Activated naive CD8-positive, alpha-beta T cell (primary cell): Measurements from ENCODE around the gene ZNF709.
"Not testable (repeated sequence)": the region's sequence is repeated elsewhere in the genome, so short reads cannot be mapped to it uniquely, and the experiment has no call there.

Experiments used
- H3K27ac Mint-ChIP-seq: one replicate; pipeline ENCODE4 v1.8.0; 2021; ENCODE audit warnings: mixed read lengths
- H3K27me3 Mint-ChIP-seq: one replicate; pipeline ENCODE4 v1.8.0; 2021; ENCODE audit warnings: mixed read lengths
- H3K36me3 Mint-ChIP-seq: one replicate; pipeline ENCODE4 v1.8.0; 2021; ENCODE audit warnings: mixed read lengths
- H3K4me1 Mint-ChIP-seq: one replicate; pipeline ENCODE4 v1.8.0; 2021; ENCODE audit warnings: low read depth, mixed read lengths
- H3K4me3 Mint-ChIP-seq: one replicate; pipeline ENCODE4 v1.8.0; 2021; ENCODE audit warnings: mild to moderate bottlenecking, mixed read lengths
- H3K9me3 Mint-ChIP-seq: one replicate; pipeline ENCODE4 v1.8.0; 2021; ENCODE audit warnings: low read depth, mixed read lengths

Gene ZNF709

GRCh38 chr19:12484371-12485051 lies at the start of gene ZNF709:
Gene ZNF709, minus strand, starts transcription at chr19:12484816. Its CDS starts 159 bp downstream, at chr19:12484657.
- peak within 1 kb of the TSS; percentile 46 for H3K27ac Mint-ChIP-seq
- peaks cover 29% of the 10 kb centered on the region for H3K4me1 Mint-ChIP-seq
- H3K36me3 Mint-ChIP-seq: no peaks in the 10 kb centered on the region
- no peaks in the 10 kb centered on the region for H3K9me3 Mint-ChIP-seq
- no peaks in the 10 kb centered on the region for H3K27me3 Mint-ChIP-seq
- peak within 1 kb of the TSS; percentile 91 for H3K4me3 Mint-ChIP-seq

GRCh38 chr19:12527034-12527836 lies 42.6 kb upstream of the ZNF709 start:
- Mint-ChIP-seq H3K4me3 (peak overlapping the region; percentile 13), H3K4me1 (peaks cover 2% of the 10 kb centered on the region), H3K27ac (no peak overlapping the region), H3K36me3 (peaks cover 66% of the 10 kb centered on the region), H3K9me3 (peaks cover 30% of the 10 kb centered on the region), H3K27me3 (no peaks in the 10 kb centered on the region)

GRCh38 chr19:12526542-12526941 lies 41.9 kb upstream of the ZNF709 start:
- H3K27ac Mint-ChIP-seq: no peak overlapping the region
- H3K4me1 Mint-ChIP-seq: peaks cover 2% of the 10 kb centered on the region
- no peaks in the 10 kb centered on the region for H3K27me3 Mint-ChIP-seq
- no peak overlapping the region for H3K4me3 Mint-ChIP-seq
- H3K9me3 Mint-ChIP-seq: peaks cover 32% of the 10 kb centered on the region
- peaks cover 68% of the 10 kb centered on the region for H3K36me3 Mint-ChIP-seq

GRCh38 chr19:12521996-12522395 lies 37.4 kb upstream of the ZNF709 start:
- H3K9me3 Mint-ChIP-seq: peaks cover 27% of the 10 kb centered on the region

GRCh38 chr19:12513531-12514061 lies 29.0 kb upstream of the ZNF709 start:
- Mint-ChIP-seq H3K4me1 (no peaks in the 10 kb centered on the region), H3K27me3 (peaks cover 2% of the 10 kb centered on the region), H3K9me3 (peaks cover 4% of the 10 kb centered on the region), H3K27ac (no peak overlapping the region), H3K4me3 (no peak overlapping the region), H3K36me3 (peaks cover 8% of the 10 kb centered on the region)

More at GRCh38 chr19:12521996-12522395, 37.4 kb upstream of the ZNF709 start:
- no peaks in the 10 kb centered on the region for H3K4me1 Mint-ChIP-seq
- H3K36me3 Mint-ChIP-seq: peaks cover 53% of the 10 kb centered on the region
- no peak overlapping the region for H3K4me3 Mint-ChIP-seq
- no peaks in the 10 kb centered on the region for H3K27me3 Mint-ChIP-seq
- H3K27ac Mint-ChIP-seq: no peak overlapping the region

- no peaks in the 10 kb centered on the region for H3K9me3 Mint-ChIP-seq
- H3K27me3 Mint-ChIP-seq: no peaks in the 10 kb centered on the region
- peaks cover 15% of the 10 kb centered on the region for H3K4me1 Mint-ChIP-seq
- H3K27ac Mint-ChIP-seq: no peak overlapping the region
- peak overlapping the region; percentile 27 for H3K4me3 Mint-ChIP-seq
- peaks cover under 1% of the 10 kb centered on the region for H3K36me3 Mint-ChIP-seq
These were observed 12.4 kb upstream of the ZNF709 start for GRCh38 chr19:12497032-12497431.

- Mint-ChIP-seq H3K4me3 (peak overlapping the region; percentile 68), H3K27me3 (no peaks in the 10 kb centered on the region), H3K4me1 (peaks cover 15% of the 10 kb centered on the region), H3K36me3 (no peaks in the 10 kb centered on the region), H3K9me3 (no peaks in the 10 kb centered on the region), H3K27ac (no peak overlapping the region)
These were observed 11.9 kb upstream of the ZNF709 start for GRCh38 chr19:12496480-12496879.

- Mint-ChIP-seq H3K9me3 (no peaks in the 10 kb centered on the region), H3K36me3 (no peaks in the 10 kb centered on the region), H3K27me3 (no peaks in the 10 kb centered on the region), H3K27ac (peak overlapping the region; percentile 86), H3K4me3 (peak overlapping the region; percentile 92), H3K4me1 (peaks cover 15% of the 10 kb centered on the region)
These were observed 10.6 kb upstream of the ZNF709 start for GRCh38 chr19:12495002-12495802.

GRCh38 chr19:12494260-12494860 lies 9.7 kb upstream of the ZNF709 start:
- Mint-ChIP-seq H3K27ac (no peak overlapping the region), H3K9me3 (no peaks in the 10 kb centered on the region), H3K4me3 (peak overlapping the region; percentile 92), H3K4me1 (peaks cover 15% of the 10 kb centered on the region), H3K36me3 (no peaks in the 10 kb centered on the region), H3K27me3 (no peaks in the 10 kb centered on the region)

- H3K4me3 Mint-ChIP-seq: peak overlapping the region; percentile 46
- not testable (repeated sequence) for H3K27ac Mint-ChIP-seq
These were observed 1.7 kb upstream of the ZNF709 start for GRCh38 chr19:12486265-12486783.

GRCh38 chr19:12485571-12485970 lies 955 bp upstream of the ZNF709 start:
- Mint-ChIP-seq H3K4me3 (peak overlapping the region; percentile 91), H3K27ac (no peak overlapping the region), H3K27me3 (no peaks in the 10 kb centered on the region), H3K4me1 (peaks cover 29% of the 10 kb centered on the region), H3K36me3 (no peaks in the 10 kb centered on the region), H3K9me3 (no peaks in the 10 kb centered on the region)

More at GRCh38 chr19:12486265-12486783, 1.7 kb upstream of the ZNF709 start:
- peaks cover 29% of the 10 kb centered on the region for H3K4me1 Mint-ChIP-seq
- H3K27me3 Mint-ChIP-seq, H3K9me3 Mint-ChIP-seq, H3K36me3 Mint-ChIP-seq: not testable (repeated sequence)

GRCh38 chr19:12485052-12485416 lies 418 bp upstream of the ZNF709 start:
- no peaks in the 10 kb centered on the region for H3K36me3 Mint-ChIP-seq
- H3K9me3 Mint-ChIP-seq: no peaks in the 10 kb centered on the region
- H3K27me3 Mint-ChIP-seq: no peaks in the 10 kb centered on the region
- H3K4me1 Mint-ChIP-seq: peaks cover 29% of the 10 kb centered on the region
- H3K27ac Mint-ChIP-seq: no peak overlapping the region
- peak overlapping the region; percentile 91 for H3K4me3 Mint-ChIP-seq

GRCh38 chr19:12484011-12484370 lies 625 bp downstream of the ZNF709 start:
- Mint-ChIP-seq H3K4me3 (peak overlapping the region; percentile 91), H3K4me1 (peaks cover 30% of the 10 kb centered on the region), H3K27me3 (no peaks in the 10 kb centered on the region), H3K9me3 (no peaks in the 10 kb centered on the region), H3K36me3 (no peaks in the 10 kb centered on the region), H3K27ac (no peak overlapping the region)

GRCh38 chr19:12482509-12482886 lies 2.1 kb downstream of the ZNF709 start:
- Mint-ChIP-seq H3K27ac (peak overlapping the region; percentile 70), H3K9me3 (no peaks in the 10 kb centered on the region), H3K4me1 (peaks cover 42% of the 10 kb centered on the region), H3K36me3 (no peaks in the 10 kb centered on the region), H3K27me3 (no peaks in the 10 kb centered on the region), H3K4me3 (peak overlapping the region; percentile 54)
